Keratinocyte (primary cell): ENCODE data around the gene CNTROB. TPM values are rescaled to one million over a fixed set of nuclear protein-coding genes. Genes with fewer than 3 reads are reported as not detected.

Source experiments
- DNase-seq: peaks from one replicate; pipeline ENCODE4 v3.0.0-alpha.2; 2011; ENCODE audit warnings: low read depth, missing footprints, low spot score
- FAIRE-seq: peaks from 2 replicates; lab custom pipeline; 2011; peaks lifted over from hg19 to GRCh38; lab: Jason Lieb, UNC
- H2AFZ ChIP-seq: 2 replicates; pipeline ENCODE4 v1.6.0; 2012; ENCODE audit warnings: low read length, control low read depth, inconsistent platforms; ENCODE audit not compliant: control insufficient read depth
- H3K27ac ChIP-seq: 2 replicates; pipeline ENCODE4 v1.5.1; 2011; ENCODE audit warnings: low read length; ENCODE audit not compliant: control insufficient read depth, insufficient read depth
- H3K27me3 ChIP-seq: 3 replicates; pipeline ENCODE4 v1.6.0; 2011; ENCODE audit warnings: low read length; ENCODE audit not compliant: control insufficient read depth, insufficient read depth; ENCODE audit errors: extremely low read depth
- H3K36me3 ChIP-seq, 2 experiments: 2 replicates in 1 of 2; 3 replicates in 1 of 2; pipeline ENCODE4 v1.5.1; 2011; ENCODE audit warnings: low read length in 2 of 2, mild to moderate bottlenecking in 1 of 2; ENCODE audit not compliant: control insufficient read depth in 2 of 2, insufficient read depth in 2 of 2; ENCODE audit errors: extremely low read depth in 1 of 2
- H3K4me1 ChIP-seq: 3 replicates; pipeline ENCODE4 v1.5.1; 2011; ENCODE audit warnings: low read length; ENCODE audit not compliant: control insufficient read depth, insufficient read depth; ENCODE audit errors: extremely low read depth
- H3K4me2 ChIP-seq: 3 replicates; pipeline ENCODE4 v1.6.0; 2011; ENCODE audit warnings: low read depth, low read length; ENCODE audit not compliant: control insufficient read depth, insufficient read depth; ENCODE audit errors: extremely low read depth
- H3K4me3 ChIP-seq, 3 experiments: fragments of 200-600 bp in 1 of 3; sonication (generic) in 1 of 3; 2 replicates in 2 of 3; 3 replicates in 1 of 3; pipeline ENCODE4 v1.5.1; 2011 to 2016; ENCODE audit warnings: low read length in 3 of 3, mild to moderate bottlenecking in 3 of 3, control low read depth in 2 of 3, inconsistent platforms in 1 of 3, low read depth in 1 of 3, mixed read lengths in 1 of 3, mixed run types in 1 of 3, moderate library complexity in 1 of 3; ENCODE audit not compliant: control insufficient read depth in 2 of 3, insufficient read depth in 2 of 3; ENCODE audit errors: extremely low read depth in 1 of 3
- H3K79me2 ChIP-seq: 2 replicates; pipeline ENCODE4 v1.6.0; 2012; ENCODE audit warnings: low read length; ENCODE audit not compliant: control insufficient read depth, insufficient read depth
- H3K9ac ChIP-seq: 3 replicates; pipeline ENCODE4 v1.6.0; 2011; ENCODE audit warnings: low read length; ENCODE audit not compliant: control insufficient read depth, insufficient read depth; ENCODE audit errors: extremely low read depth
- H3K9me1 ChIP-seq: 3 replicates; pipeline ENCODE4 v1.6.0; 2011; ENCODE audit warnings: low read length; ENCODE audit not compliant: control insufficient read depth, insufficient read depth; ENCODE audit errors: extremely low read depth
- H3K9me3 ChIP-seq: 2 replicates; pipeline ENCODE4 v1.5.1; 2012; ENCODE audit warnings: low read depth, low read length; ENCODE audit not compliant: control insufficient read depth
- H4K20me1 ChIP-seq: 3 replicates; pipeline ENCODE4 v1.6.0; 2011; ENCODE audit warnings: low read length; ENCODE audit not compliant: control insufficient read depth, insufficient read depth; ENCODE audit errors: extremely low read depth
- CTCF ChIP-seq, 3 experiments: IDR thresholded peaks in 1 of 3; conservative IDR thresholded peaks in 1 of 3; optimal IDR thresholded peaks in 1 of 3; 2 replicates in 2 of 3; 3 replicates in 1 of 3; pipeline versions ENCODE3 to v1.5.1; 2011; ENCODE audit warnings: low read length in 3 of 3, mild to moderate bottlenecking in 3 of 3, moderate library complexity in 2 of 3, control low read depth in 1 of 3, inconsistent platforms in 1 of 3; ENCODE audit not compliant: insufficient read depth in 2 of 3; ENCODE audit errors: extremely low read depth in 1 of 3
- EZH2 ChIP-seq: IDR thresholded peaks from one replicate; pipeline ENCODE4 v1.6.1; 2012; ENCODE audit warnings: inconsistent platforms, mild to moderate bottlenecking, low read length, moderate library complexity
- dilution Hi-C: fragments of 300-500 bp; cut with MboI; formaldehyde crosslinking; loops from one replicate; pipeline ENCODE4 v1.7.0; 2020; ENCODE audit warnings: low sequenced_read_pairs; ENCODE audit not compliant: extremely low pct_ligation_motif_present
- polyA plus RNA-seq, 5 experiments: library from polyadenylated mRNA; depleted of rRNA in 3 of 5; stranded (reverse) in 3 of 5; stranded (forward) in 1 of 5; unstranded in 1 of 5; fragments of >200 nt; gene quantifications; 1 replicate in 1 of 5; 2 replicates in 3 of 5; 3 replicates in 1 of 5; pipeline versions ENCODE4 v1.2.1 to v1.2.3, GENCODE V29; 2011 to 2012; ENCODE audit warnings: missing spikeins in 2 of 5, low read depth in 1 of 5, low replicate concordance in 1 of 5

Gene CNTROB
- polyA plus RNA-seq, 1 donor (not counting 4 experiments of a cell fraction or from before 2014, with no cell fraction given): 17.4 TPM

GRCh38 chr17:7912927-7913524 is 19.0 kb upstream of the CNTROB start:
- peak overlapping the region; percentile 13 for H3K27ac ChIP-seq
- no peaks in the 10 kb centered on the region for H3K9me3 ChIP-seq
- FAIRE-seq (peak; percentile 86), DNase-seq (no peak)
- H3K4me1 ChIP-seq: peaks cover 23% of the 10 kb centered on the region
- H3K9ac ChIP-seq: no peak overlapping the region
- H3K4me3 ChIP-seq: no peak overlapping the region
- no peaks in the 10 kb centered on the region for H3K27me3 ChIP-seq
- peaks cover 15 to 19% of the 10 kb centered on the region in 2 experiments for H3K36me3 ChIP-seq
- no peaks in the 10 kb centered on the region for H3K79me2 ChIP-seq
- dilution Hi-C loops: no loop called here
- no peaks in the 10 kb centered on the region for H3K9me1 ChIP-seq
- no peak overlapping the region for H2AFZ ChIP-seq
- peak; percentile 60 to 79 (median 71) for TF ChIP-seq CTCF (optimal IDR thresholded peaks at IDR 0.05 in 1 of 3, IDR thresholded peaks at IDR 0.05 in 1 of 3, conservative IDR thresholded peaks at IDR 0.05 in 1 of 3; ENCODE audit: extremely low read depth in 1 of 3, insufficient read depth in 2 of 3, low read length in 3 of 3)
- TF ChIP-seq EZH2: no peak
- no peaks in the 10 kb centered on the region for H4K20me1 ChIP-seq
- no peak overlapping the region for H3K4me2 ChIP-seq

- peaks cover 7 to 8% of the 10 kb centered on the region in 2 experiments for H3K36me3 ChIP-seq
- TF ChIP-seq CTCF (optimal IDR thresholded peaks at IDR 0.05 in 1 of 3, IDR thresholded peaks at IDR 0.05 in 1 of 3, conservative IDR thresholded peaks at IDR 0.05 in 1 of 3; ENCODE audit: extremely low read depth in 1 of 3, insufficient read depth in 2 of 3, low read length in 3 of 3) (no peak), EZH2 (no peak)
- peaks cover 23% of the 10 kb centered on the region for H3K4me1 ChIP-seq
- no peak for DNase-seq
- H3K27me3 ChIP-seq: no peaks in the 10 kb centered on the region
- no peaks in the 10 kb centered on the region for H3K9me3 ChIP-seq
- peak overlapping the region; percentile 53 to 83 (median 60) for H3K4me3 ChIP-seq
- peak overlapping the region; percentile 80 for H3K9ac ChIP-seq
- H2AFZ ChIP-seq: peak overlapping the region; percentile 43
- peak overlapping the region; percentile 97 for H3K4me2 ChIP-seq
- no peaks in the 10 kb centered on the region for H3K9me1 ChIP-seq
- H3K79me2 ChIP-seq: no peaks in the 10 kb centered on the region
- H3K27ac ChIP-seq: peak overlapping the region; percentile 87
- dilution Hi-C loops: no loop called here
- H4K20me1 ChIP-seq: no peaks in the 10 kb centered on the region
- no peak for FAIRE-seq
Observed at GRCh38 chr17:7915179-7915610, 16.8 kb upstream of the CNTROB start.
